Activated effector memory CD4-positive, alpha-beta T cell treated with Interleukin-2 at 50 U/mL for 16 hours (primary cell): ENCODE measurements around the gene SMAD4.

ENCODE experiments used
- DNase-seq: peaks from one replicate; pipeline ENCODE4 v3.0.0-alpha.2; 2020

Gene SMAD4

DNA sequence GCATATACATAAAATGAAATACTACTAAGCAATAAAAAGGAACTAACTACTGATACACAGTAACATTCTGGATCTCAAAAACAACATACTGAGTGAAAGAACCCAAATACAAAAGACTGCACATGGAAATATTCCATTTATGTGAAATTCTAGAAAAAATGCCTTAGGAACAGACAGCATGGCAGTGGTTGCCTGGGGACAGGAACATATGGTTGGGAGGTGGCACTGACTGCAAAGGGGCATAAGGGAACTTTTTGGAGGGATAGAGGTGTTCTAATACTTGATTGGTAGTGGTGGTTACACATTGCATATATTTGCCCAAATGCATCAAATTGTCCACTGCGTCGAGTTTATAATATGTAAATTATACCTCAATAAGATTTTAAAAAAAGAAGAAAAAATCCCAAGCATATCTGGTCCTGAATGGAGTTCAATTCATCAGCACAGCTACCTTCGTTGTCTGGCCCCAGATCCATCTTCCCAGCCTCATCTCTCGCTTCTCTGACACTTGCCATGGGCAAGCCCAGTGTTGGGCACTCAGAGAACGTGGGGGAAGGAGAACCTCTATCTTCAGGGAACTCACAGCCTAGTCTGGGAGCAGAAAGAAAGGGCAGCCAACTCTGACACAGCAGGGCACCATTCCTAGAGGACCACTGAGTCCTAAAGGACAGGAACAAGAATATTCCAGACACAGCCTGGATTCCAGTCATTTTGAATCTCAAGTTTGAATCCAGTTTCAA, 8.6 kb upstream of the SMAD4 start:
- no peak for DNase-seq

DNA sequence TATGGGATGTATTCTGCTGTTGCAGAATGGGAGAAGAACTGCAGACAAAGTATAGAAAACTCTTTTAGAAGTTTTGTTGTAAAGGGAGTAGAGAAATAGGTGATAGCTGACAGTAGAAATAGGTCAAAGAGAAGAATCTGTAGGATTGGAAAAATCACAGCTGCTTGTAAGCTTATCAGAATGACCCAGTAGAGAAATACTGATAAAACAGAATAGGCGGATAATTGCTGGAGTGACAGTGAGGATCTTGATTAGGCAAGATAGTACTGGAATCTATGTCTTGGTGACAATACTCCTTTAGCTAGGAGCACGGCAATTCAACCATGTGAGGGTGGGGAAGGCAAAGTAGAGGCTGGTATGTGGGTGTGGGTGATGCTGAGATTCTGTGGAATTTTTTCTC, 4.5 kb upstream of the SMAD4 start:
- no peak for DNase-seq

DNA sequence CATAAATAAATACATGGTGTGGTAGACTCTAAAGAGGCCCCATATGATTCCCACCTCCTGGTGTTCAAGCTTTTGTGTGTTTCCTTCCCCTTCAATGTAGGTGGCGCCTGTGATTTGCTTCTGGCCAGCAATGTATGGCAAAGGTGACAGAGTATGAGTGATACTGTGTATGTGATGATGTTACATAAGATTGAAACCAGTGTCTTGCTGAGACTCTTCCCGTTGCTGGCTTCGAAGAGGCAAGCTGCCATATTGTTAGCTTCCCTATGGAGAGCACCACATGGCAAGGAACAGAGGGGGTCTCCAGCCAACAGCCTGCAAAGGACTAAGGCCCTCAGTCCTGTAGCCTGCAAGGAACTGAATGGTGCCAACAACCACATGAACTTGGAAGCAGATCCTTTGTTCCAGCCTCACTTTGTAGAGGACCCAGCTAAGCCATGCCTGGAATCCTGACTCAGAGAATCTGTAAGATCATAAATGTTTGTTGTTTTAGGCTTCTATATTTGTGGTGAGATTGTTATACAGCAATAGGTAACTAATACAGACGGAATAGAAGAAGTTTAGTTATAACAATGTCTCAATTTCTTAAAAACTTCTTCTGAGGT, 1.7 kb upstream of the SMAD4 start:
- DNase-seq, result no peak

DNA sequence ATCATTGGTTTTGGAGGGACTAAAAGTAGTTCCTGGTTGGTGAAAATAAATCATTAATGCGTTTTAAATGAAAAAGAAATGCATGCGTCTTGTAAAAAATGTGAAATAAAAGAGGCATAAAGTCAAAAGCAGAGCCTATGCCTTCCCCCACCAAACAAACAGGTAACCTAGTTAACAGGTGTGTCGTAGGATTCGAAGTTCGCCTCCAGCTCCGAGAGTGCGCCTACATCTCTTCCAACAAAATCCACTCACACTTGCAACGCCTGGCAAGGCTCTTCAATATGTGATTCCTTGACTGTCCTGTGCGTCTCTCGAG, 677 bp upstream of the SMAD4 start:
- no peak for DNase-seq

DNA sequence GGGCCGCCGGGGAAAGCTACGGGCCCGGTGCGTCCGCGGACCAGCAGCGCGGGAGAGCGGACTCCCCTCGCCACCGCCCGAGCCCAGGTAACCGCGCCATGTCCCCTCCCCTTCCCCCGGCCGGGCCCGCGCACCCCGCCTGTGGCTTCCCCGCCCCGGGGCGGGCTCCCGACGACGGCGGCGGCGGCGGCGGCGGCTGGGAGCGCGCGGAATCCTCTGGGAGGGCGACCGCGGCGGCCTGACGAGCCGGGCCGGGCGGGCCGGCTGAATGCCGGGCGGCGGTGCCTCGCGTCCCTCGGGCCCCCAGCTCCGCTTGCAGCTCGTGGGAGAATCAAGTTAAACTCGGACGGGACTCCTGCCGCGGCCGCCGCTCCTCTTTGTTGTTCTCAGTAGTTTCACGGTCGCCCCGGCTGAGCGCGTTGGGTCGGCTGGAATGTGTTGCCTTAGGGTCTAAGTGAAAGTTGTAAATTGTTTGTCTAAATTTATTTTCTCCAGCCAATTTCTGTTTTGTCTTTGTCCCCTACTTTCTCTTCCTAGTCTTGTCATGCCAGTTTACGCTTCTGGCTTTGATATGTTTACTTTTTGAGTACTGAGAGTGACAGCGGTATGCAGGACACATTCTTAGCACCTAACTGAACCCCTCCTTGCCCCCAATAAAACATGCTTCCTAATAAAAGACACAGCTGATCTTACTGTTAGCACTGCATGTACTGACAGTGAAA, 685 bp downstream of the SMAD4 start:
- peak; percentile 63 for DNase-seq

DNA sequence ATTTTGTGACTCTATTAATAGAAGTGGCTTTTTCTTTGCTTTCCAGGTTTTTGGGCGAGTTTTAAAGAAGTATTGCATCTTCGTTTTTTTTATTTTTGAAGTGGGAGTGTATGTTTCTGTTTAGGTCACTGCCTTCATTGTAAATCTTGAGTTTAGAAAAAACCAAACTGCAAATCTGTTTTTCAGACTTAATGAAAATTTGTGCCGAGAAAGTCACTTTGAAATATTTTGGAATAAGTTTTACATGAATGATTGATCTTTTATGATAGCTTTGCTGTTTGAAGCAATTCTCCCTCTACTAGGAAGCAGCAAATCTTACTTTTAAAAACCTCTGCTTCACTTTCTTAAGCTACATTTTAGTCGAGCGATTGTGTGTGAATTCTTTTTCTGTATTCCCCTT, 2.2 kb downstream of the SMAD4 start:
- DNase-seq, result no peak

DNA sequence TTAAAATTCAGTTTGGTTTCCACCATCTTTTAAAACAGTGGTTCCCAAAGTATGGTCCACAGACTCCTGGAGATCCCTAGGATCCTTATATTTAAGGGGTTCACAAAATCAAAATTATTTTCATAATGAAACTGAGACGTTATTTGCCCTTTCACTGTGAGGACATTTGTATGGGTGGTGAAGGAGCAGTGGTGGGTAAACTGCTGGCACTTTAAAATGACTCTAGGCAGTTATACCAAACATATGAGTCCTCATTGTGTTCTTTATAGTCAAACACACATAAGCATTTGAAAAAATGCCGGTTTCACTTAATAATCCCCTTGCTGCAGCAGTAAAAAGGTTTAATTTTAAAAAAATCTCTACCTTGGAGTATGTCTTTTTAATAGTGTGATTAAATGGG, 7.2 kb downstream of the SMAD4 start:
- DNase-seq, result no peak

DNA sequence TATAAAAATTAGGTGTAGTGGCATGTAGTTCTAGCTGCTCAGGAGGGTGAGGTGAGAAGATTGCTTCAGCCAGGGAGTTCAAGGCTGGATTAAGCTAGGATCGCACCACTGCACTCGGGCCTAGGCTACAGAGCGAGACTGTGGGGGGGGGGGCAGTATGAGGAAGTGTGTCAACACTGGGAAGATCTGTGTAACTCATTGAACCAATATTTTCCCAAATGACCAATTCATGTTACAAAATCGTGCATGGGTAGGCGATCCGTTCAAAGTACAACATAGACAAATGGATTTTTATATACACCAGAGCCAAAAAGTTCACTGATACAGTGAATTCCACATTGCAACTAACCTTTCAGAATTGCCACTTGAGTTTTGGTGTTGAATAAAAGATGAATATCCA, 8.1 kb downstream of the SMAD4 start:
- no peak for DNase-seq

DNA sequence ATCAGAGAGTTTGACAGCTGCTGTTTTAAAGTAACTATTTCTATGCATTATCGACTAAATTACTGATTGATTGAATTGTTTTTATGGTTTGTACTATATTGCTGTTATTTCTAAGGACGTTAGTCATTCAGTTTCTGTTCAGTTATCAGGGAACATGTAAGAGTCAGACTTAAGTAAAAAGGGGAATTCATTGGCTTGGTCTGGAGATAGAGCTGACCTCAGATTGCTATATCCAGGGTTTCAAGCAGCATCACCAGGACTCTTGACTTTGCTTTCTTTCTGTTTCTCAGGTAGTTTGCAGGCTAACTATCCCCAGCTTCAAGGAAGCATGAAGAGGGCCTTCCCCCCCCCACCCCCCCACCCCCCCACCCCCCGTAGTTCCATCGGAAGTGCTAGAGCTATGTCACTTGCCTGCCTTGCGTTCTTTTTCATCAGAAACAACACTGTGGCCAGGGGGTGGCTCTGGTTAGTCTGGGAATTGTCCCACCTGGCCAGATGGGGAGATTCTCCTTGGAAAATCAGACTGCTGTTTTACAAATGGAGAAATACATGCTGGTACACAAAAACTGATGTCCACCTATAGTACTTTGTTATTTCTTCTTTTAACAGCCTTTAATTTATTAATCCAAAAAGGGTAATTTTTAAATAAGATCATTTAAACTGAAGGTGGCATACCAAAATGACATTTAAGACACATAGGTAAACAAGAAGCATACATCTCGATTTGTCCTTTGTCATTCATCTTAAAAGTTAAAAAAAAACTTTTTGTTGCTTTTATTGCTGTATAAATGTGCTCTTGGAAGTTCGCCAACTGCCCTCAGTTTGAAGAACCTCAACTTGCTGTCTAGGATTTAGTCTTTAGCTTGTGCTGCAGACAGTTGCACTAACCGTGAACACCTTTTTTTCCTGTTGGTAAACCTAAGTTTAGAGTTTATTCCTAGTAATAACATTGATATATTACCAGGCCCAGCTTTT, 9.4 kb downstream of the SMAD4 start:
- DNase-seq, result no peak

DNA sequence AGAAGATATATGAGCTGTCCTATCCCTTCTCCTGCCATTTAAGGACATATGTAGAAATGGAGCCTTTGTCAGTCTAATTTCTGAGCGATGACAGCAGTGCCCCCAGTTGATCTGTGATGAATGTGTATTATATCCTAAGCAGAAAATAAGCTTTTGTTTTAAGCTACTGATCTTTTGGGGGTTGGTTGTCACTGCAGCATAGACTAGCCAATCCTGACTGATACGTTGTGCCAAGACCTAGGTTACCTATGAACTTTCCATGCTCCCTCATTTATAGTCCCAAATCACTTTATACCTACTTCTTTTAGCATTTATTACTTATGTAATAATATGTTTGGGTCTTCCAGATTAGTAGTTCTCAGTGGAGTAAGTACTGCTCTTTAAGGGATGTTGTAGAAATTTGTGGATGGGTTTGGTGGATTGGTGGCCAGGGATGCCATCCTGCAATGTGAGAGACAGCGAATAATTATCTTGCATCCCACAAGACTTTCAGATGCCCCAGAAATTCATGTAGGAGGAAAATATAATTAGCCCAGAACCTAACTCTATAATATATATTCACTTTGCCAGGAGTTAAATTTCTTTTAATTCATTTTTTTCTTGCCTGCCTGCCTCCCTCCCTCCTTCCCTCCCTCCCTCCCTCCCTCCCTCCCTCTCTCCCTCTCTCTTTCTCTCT, 11.8 kb downstream of the SMAD4 start:
- no peak for DNase-seq

DNA sequence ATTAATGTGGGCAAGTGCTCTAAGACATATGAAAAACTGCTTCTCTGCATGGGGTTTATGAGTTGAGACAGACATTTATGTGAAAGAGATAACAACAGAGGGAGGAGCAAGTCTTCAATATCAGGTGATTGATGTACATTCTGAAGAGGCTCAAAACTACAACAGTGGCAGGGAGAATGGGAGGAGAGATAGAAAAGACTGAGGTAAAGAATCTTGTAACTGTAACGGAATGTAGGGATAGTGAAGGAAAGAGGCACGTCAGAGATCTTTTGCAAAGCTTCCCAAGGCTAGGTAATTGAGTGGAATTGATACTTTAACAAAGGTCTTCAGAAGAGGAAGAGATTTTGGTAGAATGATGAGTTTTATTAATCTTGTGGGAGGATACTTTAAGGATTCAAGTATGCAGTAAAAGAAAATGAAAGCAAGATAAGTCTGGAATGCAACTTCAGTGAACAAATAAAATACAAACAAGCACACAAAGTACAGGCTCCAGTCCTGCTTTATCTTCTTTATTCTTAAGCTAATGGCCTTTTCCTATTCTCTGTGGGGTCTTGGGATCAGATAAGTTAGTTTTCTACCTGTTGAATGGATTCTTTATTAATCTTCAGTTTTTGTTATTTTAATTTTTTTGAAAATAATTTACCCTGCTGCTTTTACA, 15.0 kb downstream of the SMAD4 start:
- no peak for DNase-seq

DNA sequence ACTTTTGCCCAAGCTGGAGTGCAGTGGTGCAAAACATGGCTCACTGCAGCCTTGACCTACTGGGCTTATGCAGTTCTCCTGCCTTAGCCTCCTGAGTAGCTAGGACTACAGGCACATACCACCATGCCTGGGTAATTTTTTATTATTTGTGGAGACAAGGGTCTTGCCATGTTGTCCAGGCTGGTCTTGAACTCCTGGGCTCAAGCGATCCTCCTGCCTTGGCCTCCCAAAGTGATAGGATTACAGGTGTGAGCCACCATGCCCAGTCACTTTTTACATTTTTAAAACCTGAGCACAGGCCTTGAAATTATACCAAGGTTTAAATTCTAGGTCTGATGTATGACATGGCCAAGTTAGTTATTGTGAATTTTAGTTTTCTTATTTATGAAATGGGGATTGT, 18.2 kb downstream of the SMAD4 start:
- no peak for DNase-seq

DNA sequence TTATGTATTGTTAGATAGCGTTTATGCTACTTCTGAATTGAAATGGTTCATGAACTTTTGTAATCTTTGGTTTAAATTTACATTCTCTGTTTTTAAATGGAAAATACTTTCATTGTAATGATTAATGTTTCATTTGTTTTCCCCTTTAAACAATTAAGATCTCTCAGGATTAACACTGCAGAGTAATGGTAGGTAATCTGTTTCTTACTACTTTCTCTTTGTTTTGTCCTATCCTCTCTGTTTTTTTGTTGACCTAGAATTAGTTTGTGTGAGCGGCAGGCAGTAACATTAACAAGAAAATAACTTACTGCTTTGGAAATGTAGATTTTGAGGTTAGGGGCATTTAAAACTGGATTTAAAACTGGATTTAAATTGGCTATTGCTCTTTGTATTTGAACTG, 19.1 kb downstream of the SMAD4 start:
- no peak for DNase-seq

DNA sequence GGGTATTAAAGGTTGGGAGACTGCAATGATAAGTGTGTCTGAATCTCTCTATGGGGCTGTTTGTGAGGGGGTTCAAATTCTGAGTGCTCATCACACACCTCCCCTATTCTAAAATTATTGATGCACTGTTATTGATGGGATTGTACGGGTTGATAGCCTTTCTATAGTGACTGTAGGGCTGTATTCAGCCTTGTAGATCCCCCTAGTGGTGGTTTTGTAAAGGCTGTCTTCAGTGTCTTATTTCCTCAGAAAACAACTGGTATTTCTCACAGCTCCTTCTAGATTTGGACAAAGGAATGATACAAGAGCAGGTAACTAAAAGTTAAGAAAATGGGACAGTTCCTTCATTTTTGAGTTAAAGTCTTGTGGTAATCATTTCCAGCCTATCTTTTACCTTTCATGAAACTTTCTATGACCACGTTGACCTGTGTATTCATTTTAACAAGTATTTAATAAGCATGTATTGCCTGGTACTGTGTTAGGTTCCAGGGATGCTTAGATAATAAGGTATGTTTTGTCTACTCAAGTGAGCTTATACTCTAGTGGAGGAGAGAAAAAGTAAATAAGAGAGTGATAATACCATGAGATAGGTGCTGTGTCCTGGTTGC, 21.2 kb downstream of the SMAD4 start:
- DNase-seq, result no peak

DNA sequence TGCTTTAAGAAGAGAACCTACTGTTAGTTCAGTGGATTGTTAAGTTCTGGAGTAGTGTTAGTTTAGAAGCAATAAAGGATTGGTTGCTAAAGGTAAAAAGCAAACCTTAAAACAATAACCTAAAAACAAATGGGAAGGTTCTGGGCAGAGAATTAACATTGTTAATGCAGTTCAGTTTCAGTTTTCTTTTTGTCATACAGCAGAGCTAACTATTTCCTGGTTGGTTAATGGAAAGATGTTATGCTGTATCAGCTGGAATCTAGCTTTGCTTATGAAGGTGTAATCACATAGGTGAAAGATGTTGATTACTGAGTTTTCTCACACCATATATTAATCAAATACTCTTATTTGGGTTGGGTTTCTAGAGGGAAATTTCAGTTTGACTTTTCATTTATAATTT, 23.8 kb downstream of the SMAD4 start:
- no peak for DNase-seq

DNA sequence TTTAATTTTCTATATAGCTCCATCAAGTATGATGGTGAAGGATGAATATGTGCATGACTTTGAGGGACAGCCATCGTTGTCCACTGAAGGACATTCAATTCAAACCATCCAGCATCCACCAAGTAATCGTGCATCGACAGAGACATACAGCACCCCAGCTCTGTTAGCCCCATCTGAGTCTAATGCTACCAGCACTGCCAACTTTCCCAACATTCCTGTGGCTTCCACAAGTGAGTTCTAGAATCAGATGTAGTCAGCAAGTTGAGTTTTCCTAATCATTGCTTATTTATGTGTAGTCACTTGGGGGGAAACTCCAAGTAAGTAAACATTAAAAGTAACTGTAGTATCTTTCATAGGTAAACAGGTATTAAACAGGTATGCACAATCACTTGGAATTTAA, 24.8 kb downstream of the SMAD4 start:
- no peak for DNase-seq

DNA sequence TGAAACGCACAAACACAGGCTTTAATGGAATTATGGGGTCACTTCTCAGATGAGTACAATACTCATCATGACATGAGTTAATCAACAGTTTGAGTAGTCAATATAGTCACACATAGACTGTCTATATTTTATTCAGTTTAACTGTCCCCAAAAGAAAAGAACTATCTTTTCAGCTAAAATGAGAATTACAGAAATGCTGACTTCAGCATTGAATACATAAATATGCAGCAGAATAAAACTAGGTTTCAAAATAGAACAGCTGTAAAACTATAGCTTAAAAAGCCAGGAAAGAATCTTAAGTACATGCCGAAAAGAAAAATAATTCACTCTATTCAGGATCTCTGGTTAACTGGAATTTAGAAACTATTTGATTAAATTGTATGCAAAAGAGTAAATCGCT, 30.0 kb downstream of the SMAD4 start:
- DNase-seq, result no peak

DNA sequence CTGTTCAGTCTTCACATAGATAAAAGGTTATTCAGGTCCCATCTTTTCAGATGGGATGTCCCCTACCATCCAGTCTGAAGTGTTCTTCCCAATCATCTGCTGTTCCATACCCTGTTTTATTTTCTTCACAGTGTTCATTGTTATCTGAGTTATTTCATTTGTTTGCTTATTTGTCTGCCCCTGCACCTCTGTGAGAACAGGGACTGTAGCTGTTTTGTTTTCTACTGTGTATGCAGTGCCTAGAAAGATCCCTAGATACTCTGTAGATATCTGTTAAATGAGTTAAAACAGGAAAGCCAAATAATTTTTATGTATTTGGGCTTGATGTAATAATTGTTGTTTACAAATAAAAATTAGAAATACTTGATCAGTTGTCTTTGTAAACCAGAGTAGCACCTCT, 34.2 kb downstream of the SMAD4 start:
- no peak for DNase-seq

DNA sequence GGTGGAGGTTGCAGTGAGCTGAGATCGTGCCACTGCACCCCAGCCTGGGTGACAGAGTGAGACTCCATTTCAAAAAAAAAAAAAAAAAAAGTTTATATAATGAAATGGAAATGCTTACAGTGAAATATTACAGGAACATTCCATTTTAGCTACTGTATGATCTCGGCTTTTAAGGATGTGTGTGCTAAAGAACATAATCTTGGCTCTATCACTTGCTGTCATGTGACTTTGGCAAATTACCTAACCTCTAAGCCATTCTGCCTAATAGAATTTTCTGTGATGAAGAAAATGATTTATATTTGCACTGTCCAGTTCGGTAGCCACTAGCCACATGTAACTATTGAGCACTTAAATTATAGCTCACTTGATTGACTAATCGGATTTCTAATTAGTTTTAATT, 36.3 kb downstream of the SMAD4 start:
- no peak for DNase-seq

DNA sequence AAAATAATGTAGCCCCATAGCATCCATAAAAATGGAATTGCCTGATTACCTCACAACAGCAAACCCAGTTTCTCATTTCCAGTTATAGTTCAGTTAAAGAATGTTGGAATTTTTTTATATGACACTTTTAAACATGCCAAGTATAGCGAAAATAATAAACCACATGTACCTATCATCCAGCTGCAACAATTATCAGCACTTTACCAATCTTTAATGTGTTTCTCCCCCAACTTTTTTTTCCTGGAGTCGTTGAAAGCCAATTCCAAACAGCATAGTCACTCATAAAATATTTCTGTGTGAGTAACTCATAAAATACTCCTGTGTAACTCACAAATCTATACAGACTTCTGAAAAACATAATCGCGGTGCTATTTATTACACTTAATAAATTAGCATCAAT, 38.1 kb downstream of the SMAD4 start:
- DNase-seq, result no peak

DNA sequence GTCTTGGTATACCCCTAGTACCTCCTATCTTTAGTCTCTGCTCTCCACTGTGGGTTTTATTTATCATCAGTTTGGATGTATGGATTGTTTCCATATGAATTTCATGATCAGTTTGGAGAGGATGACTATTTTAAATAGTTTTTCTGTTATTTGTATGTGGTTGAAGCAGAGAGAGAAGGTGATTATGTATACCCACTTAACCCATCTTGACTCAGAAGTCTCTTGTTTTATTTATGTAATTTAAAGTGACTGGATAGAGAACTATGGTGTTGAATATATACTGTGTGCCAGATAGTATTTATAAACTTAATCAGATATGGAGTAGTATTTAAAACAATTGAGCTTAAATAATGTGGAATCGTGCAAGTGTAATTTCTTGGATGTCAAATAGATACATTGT, 39.9 kb downstream of the SMAD4 start:
- no peak for DNase-seq

DNA sequence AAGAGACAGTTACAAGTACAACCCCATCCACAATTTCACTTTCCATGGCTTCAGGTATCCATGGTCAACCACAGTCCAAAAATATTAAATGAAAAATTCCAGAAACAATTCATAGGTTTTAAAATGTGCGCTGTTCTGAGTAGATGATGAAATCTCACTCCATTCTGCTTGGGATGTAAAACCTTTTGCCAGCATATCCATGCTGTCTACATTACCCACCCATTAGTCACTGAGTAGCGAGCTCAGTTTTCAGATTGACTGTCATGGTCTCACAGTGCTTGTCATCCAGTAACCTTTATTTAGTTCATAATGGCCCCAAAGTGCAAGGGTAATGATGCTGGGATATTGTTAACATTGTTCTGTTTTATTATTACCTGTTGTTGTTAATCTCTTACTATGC, 40.5 kb downstream of the SMAD4 start:
- no peak for DNase-seq
